DMS114 treated with DMSO at 0.1 percent for 48 hours (cell line): ENCODE data around the gene GPR157.

Source experiments
- DNase-seq: peaks from one replicate; lab custom pipeline; 2025; ENCODE audit not compliant: unreplicated experiment; lab: John Stamatoyannopoulos, UW

The GPR157 gene

DNA sequence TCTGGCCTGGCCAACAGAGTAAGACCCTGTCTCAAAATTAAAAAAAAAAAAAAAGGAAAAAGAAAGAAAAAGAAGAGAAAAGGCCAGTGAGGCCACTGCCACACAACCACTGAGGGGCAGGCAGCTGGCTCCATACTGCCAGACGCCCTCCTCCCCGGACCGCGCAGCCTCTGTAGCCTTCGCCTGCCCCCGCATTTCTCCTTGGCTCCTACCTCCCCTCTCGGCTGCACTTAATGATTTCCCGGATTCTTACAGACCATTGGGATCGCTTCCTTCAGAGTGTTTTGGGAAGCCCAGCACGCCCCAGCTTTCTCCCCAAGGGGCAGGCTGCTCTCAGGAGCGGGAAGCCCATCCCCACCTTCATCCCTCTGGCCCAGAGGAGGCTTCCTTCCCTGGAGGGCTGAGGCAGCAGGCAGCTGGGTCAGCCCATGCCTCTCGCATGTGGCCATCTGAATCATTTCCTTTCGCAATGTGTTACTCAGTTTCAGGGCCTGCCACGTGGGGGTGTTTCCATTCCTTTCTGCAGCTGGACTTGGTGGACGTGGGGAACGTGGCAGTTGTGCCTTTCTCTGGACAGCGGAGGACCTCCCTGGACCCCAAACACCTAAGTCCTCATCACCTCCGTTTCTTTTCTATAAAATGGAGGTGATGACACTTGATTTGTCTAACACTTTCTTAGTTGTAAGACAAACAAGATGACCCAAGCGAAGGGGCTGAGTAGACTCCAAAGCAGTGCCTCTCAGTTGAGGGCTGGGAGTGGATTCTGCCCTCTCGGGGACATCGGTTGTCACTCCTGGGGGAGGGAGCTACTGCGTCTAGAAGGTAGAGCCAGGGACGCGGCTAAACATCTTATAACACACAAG, 61.7 kb downstream of the GPR157 start:
- DNase-seq, result no peak

DNA sequence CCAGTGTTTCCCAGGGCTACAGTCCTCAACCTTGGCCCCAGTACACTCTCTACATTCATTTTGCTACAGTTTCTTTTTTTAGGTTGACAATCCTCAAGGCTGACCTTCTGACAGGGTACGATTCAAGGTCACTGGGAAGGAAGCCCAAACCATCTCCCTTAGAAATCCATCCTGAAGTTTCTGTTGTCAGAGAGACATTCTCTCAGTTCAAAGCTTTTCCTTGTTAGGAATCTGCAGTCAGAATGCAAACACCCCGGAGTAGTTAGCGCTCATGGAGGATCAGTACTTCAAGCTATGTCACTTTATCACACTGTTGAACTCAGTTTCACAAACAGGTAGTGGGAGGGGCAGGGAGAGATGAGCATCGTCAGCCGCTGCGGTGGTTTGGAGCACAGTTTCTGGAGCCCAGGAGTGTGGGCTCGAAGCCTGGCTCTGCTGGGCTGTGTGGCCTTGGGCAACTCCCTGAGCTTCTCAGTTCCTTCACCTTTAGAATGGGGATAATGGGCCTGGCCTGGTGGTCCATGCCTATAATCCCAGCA, 63.6 kb downstream of the GPR157 start:
- no peak for DNase-seq

DNA sequence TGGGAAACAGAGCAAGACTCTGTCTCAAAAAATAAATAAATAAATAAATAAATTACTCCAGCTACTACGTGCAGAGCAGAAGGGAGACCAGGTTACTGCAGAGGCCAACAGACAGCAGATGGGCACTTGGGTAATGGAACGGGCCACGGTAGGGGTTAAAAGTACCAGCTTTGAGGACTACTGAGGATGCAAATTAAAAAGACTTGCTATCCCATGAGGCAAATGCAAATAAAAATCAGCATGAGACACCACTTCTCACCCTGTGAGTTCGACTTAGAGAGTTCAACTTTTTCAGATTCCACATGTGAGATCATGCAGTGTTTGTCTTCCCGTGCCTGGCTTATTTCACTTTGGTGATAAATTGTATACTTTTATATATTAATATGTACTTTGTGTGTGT, 66.1 kb downstream of the GPR157 start:
- no peak for DNase-seq

DNA sequence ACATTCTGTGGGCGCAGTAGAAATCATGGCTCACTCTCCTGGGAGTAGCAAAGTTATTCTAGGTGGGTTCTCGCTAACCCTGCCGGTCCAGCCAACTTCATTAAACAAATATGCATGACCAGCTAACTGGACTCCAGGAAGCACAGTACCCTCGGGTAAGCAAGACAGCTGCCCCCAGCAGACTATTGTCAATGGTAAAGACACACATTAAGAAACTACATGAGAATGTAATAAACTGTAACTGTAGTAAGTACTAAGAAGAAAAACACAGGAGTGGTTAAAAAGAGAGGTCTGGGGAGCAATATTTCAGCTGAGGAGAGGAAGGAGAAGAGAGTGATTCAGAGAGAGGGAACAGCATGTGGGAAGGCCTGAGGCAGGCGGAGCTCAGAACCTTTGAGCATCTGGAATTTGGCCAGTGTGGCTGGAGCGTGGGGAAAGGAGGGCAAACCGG, 66.9 kb downstream of the GPR157 start:
- DNase-seq, result no peak

DNA sequence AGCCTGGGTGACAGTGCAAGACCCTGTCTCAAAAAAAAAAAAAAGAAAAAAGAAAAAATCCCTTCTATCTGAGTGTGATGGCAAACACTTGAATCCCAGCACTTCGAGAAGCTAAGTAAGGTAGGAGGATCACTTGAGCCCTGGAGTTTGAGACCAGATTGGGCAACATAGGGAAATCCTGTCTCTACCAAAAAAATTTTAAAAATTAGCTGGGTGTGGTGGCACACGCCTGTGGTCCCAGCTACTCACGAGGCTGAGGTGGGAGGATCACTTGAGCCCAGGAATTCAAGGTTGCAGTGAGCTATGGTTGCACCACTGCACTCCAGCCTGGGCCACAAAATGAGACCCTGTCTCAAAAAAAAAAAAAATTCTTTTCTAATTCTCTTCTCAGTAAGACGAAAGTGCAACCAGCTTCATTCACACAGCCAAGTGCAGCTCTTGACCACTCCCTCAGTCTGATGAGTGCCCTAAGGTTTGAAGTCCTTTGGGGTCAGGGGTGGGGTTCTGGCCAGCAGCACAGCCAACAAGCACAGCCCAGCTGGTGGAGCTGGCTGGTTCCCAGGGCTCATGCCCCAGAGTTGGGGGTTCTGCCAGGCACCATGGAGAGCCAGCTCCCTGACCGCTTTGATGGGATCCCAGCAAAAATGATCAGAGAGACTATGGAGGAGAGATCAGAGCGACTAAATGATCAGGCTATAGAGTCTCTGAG, 67.5 kb downstream of the GPR157 start:
- DNase-seq, result no peak

DNA sequence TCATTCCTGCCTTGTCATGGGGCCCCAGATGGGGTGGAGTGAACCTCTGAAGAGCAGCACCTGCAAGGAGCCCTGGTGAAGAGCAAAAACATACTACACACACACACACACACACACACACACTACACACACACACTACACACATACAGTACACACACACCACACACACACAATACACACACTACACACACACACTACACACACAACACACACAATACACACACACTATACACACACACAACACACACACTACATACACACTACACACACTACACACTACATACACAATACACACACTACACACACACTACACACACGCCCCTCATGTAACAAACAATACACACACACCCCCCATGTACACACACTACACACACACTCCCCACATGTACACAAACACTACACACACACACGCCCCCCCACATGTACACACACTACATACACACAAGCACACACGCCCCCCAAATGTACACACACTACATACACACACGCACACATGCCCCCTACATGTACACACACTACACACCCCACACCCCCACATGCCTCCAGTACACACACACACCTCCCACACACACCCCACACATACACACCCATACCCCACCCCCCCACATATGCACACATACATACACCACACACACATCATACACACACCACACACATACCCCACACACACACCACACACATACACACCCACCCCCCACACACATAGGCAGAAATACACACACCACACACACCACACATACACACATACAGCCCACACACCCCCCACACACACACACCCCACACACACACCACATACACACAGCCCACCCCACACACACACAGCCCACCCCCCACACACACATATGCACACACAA, 68.8 kb downstream of the GPR157 start:
- no peak for DNase-seq

DNA sequence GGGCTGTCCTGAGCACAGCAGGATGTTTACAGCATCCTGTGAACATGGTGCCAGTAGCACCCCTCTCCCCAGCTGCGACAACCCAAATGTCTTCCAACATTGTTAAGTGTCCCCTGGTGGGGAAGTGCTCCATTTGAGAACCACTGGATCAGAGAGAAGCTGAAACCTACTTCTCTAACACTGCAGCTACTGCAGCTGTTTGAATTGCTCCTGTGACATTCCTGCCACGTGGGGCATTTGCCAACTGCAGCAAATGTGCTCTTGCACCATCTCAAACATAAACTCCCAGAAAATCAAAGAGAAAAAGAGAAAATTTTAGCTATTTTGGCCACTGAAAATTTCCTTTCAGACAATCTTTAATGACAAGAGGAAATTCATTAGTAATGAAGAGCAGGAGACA, 70.4 kb downstream of the GPR157 start:
- DNase-seq, result no peak

DNA sequence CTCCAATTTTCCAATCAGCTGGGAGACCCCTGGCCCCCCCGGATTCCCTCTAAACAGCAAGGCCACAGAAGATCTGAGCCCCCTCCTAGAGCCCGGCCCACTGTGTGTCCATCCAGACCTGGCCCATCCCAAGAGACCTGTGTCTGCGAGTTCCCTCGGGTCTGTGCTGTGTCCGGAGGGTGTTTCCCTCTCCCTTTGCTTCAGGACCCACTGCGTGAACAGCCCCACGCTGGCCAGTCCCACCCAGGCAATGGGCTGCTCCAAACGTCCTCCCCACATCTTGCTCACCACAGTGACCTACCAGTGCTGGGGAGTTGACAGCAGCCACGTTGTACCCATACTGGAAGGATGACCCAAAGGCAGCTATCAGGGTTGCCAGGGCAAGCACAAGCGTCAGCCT, 71.1 kb downstream of the GPR157 start:
- DNase-seq, result no peak

DNA sequence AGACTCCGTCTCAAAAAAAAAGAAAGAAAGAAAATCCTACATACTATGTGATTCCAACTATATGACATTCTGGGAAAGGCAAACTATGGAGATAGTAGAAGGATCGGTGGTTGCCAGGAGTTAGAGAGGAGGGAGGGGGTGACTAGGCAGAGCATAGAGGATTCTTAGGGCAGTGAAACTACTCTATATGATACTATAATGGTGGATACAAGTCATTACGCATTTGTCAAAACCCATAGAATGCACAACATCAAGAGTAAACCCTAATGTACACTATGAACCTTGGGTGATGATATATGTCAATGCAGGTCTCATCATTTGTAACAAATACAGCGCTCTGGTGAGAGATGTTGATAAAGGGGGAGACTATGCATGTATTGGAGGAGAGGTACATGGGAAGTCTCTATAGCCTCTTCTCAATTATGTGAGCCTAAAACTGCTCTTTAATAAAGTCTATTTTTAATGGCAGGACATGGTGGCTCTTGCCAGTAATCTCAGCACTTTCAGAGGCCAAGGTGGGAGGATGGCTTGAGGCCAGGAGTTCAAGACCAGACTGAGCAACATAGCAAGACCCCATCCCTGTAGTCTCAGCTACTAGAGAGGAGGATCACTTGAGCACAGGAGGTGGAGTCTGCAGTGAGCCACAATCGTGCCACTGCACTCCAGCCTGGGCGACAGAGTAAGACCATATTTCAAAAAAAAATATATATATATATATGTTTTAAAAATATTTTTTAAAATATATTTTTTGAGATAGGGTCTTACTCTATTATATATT, 76.4 kb downstream of the GPR157 start:
- DNase-seq, result no peak

DNA sequence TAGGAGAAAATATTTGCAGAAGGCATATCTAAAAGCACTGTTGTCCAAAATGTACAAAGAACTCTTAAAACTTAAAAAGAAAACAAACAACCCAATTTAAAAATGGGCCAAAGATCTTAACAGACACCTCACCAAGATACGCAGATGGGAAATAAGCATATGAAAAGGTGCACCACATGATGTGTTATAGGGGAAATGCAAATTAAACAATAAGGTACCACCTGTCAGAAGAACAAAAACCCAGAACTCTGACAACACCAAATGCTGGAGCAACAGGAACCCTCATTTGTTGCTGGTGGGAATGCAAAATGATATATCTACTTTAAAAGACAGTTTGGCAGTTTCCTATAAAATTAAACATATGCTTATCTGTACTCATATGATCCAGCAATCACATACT, 77.5 kb downstream of the GPR157 start:
- no peak for DNase-seq

DNA sequence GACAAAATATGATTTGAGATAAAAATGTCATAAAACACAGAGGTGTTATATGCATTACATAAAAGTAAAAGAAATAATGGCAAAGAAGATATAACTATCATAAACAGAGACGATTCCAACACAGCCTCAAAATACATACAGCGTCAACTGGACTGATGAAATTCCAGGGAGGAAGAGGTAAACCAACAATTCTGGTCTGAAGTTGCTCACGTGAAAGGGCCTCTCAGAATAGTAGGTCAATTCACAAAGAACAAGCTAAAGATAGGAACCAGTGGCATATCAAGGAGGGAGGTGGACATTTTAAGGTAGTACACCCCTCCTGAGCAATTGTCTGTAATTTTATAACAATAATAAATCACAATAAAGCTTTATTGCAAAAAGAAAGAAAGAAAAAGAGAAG, 78.1 kb downstream of the GPR157 start:
- no peak for DNase-seq
